Activated T-helper 1 cell treated with Interleukin-2 at 50 U/mL for 16 hours (primary cell): ENCODE measurements around the gene GNL1.
A peak's percentile ranks its signal among the peaks of the same experiment; 100 is the strongest.

Experiments used
- DNase-seq: peaks from one replicate; pipeline ENCODE4 v3.0.0-alpha.2; 2020; ENCODE audit warnings: low read depth

GNL1 gene

GRCh38 chr6:30568245-30568644 lies 12.0 kb upstream of the GNL1 start:
- no peak for DNase-seq

DNA sequence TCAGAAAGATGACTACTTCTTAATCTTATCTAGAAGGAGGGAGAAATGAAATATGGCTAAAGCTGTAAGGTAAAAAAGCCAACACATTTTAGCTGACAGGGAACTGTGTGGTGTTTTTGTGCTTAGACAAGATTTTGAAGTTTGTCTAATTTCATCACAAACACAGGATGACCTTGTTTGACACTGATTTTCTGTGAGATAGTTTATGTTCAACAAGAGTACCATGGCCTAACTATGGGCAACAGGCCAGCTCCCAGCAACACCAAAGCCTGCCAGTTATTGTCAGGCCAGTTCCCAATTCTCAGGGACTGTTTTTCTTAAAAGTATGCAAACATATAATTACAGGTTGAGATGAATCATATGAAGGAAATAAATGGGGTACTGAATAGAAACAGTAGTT lies 9.5 kb upstream of the GNL1 start:
- DNase-seq, result no peak

GRCh38 chr6:30564114-30564513 lies 7.8 kb upstream of the GNL1 start:
- DNase-seq, result no peak

GRCh38 chr6:30562470-30563425 lies 6.5 kb upstream of the GNL1 start:
- no peak for DNase-seq

DNA sequence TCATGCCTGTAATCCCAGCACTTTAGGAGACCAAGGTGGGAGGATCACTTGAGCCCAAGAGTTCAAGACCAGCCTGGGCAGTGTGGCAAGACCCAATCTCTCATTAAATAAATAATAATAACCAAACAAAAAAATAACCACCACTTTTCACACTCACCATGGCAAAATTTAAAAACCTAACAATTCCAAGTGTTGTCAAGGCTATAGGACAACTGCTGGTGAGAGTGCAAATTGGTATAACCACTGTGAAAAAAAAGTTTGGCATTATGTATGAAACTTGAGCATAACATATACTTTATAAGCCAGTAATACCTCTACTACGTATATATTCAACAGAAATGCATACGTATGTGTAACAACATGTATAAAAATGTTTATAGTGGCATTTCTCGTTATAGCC lies 4.6 kb upstream of the GNL1 start:
- DNase-seq, result no peak

DNA sequence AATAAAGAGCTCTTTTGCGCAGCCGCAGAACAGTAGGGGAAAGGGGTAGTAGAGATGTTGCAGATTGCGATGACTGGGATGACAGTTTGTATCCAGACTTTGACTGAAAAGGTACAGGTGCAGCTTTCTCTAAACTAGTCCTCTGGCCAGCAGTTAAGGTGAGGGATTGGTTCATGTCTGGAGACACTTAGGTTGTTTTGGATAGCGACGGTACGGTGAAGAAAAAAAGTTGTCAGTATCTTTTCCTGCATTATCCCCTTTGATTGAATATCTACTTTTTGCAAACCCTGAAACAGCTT lies 1.3 kb upstream of the GNL1 start:
- no peak for DNase-seq

DNA sequence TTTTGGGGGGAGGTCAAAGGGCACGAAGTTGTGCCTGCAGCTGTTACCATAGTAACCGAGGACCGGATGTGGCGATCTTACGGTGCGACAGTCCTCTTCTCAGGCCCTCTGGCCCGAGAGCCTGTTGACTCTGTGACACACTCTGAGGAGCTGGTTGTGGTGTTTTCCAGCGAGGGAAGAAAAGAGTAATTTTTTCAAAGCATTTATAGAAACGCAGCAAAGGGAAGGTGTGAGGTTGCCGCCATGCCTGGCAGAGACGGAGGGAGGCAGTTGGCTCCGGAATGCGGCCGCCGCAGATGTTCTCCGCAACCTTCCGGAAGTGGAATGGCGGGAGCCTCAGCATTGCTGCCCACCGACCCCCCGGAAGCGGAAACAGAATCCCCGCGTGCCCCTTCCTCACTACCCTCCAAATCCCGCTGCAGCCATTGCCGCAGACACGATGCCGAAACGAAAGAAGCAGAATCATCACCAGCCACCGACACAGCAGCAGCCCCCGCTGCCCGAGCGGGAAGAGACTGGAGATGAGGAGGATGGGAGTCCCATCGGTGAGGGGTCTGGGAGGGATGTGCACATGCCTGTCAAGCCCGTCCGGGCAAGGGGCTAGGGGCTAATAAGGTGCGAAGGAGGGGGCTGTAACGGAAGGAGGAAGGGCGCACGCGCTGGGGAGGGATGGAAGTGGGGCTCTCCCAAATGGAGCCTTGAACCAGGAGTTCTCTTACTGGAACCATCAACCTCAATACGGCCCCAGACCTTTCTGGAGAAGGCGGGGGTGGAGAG lies 805 bp upstream of the GNL1 start, which contains the start of gene PRR3:
Gene PRR3, plus strand, starts transcription at position 390 of the 777 bp plus-strand sequence. Its CDS starts 50 bp downstream, at position 440.
- peak; percentile 73 for DNase-seq

DNA sequence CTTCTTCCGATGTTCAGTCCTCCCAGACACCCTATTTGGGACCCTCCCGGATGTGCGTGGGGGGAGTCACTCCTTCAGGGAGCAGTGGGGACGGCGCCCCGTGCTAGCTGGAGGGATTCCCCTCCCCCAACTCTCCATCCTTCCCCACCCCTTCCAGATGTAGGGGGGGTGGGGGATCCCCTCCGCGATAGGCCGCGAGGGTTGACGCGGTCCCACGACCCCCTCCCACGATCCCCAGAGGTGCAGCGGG lies 548 bp downstream of the GNL1 start:
- no peak for DNase-seq

DNA sequence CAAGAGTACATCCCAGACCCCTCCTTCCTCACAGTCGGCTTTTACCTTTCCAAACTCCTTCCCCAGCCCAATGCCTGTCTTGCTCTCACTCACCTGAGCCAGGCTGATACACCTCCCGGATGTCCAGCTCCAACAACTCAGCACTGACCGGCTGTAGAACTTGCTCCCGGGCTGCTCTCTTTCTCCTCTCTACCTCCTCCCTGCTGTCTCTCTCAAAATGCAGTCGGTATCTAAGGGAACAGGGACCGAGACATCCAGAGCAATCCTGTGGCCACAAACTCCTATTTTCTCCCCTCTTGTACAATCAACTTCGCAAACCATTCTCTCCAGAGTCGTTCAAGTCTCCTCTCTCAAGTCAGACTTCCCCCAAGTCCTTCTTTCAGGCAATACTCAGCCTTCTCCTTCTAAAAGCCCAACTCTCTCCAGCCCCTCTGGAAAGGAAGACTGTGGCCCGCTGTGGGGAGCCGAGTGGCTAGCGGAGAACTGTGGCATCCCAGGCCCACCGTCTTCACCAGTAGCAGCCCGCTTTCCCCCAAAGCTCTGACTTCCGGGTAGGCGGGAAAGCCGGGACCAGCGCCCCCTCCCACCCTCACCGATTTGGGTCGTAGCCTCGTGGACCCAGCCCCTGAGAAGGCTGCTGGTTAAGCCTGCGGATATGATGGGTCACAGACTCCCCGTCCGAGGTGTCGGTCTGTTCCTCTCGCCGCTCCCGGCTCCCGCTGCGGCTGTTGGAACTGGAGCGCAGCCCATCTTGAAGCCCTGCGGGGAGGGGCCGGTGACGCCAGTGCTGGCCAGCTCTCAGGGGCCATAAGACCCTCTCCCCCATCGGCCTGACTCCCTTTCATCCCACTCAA lies 1.1 kb downstream of the GNL1 start:
- no peak for DNase-seq

DNA sequence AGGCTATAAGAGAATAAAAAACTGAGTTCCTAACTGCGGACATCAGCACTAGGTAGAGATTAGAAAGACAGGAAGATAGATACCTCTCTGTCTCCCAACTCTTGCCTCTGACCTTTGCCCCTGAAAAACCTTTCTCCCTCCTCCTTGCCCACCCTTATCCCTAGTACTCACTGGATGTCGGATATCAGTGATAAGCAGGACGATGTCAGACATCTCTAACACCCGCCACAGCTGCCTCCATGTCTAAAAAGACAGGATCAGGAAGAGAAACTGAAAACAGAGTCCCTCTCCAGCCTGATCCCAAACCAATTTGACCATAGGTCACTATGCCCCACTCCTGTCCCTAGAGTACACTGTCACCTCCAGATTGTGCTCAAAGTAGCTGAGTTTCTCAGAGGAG lies 1.9 kb downstream of the GNL1 start:
- no peak for DNase-seq

- DNase-seq, result no peak
These were observed 7.9 kb downstream of the GNL1 start for GRCh38 chr6:30548375-30548774.

GRCh38 chr6:30547454-30547853 lies 8.8 kb downstream of the GNL1 start:
- DNase-seq, result no peak

DNA sequence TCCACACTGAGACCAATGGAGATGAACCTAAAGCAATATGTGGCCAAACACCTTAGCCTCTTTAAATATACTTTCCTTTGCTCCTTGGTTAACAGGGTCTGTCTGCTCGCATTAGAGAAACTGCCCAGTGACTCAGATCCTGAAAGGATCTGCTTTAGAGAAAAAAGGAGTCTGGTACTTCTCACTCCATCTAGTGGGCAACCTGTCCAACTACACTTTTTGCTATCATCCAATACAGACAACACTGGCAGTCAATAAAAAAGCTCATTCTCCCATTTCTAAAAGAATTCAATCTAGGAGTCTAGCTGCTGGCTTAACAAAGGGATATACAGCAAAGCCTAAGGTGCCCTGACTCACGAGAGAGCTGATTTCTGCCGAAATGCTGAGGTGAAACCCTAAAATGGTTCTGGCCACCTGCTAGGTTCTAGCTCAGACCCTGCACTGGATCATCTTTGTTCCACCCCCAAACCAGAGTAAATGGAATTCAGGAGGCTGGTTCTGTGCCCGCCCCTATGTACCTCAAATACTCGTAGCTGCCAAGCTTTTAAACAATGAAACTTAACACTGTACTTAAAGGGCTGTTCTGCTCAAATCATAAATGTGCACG lies 11.5 kb downstream of the GNL1 start:
- DNase-seq, result no peak

GRCh38 chr6:30543821-30544220 lies 12.5 kb downstream of the GNL1 start:
- no peak for DNase-seq

DNA sequence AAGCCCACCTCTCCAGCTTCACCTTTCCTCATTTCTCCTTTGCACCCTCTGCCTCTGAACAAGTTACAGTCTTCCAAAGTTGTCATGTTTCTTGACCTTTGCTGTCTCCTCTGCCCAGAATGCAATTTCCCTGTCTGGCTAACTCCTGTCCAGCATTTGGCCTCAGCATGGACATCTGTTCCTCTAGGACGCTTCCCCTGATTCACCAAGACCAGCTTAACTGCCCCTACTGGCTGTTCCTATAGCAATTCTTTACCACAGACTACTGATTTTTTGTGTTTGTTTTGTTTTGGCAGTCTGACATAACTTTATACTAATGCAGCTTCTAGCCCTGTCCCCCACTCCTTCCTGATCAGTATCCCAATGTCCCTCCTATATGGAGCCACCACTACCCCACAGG lies 13.4 kb downstream of the GNL1 start:
- no peak for DNase-seq

GRCh38 chr6:30542404-30542725 lies 13.9 kb downstream of the GNL1 start:
- no peak for DNase-seq

DNA sequence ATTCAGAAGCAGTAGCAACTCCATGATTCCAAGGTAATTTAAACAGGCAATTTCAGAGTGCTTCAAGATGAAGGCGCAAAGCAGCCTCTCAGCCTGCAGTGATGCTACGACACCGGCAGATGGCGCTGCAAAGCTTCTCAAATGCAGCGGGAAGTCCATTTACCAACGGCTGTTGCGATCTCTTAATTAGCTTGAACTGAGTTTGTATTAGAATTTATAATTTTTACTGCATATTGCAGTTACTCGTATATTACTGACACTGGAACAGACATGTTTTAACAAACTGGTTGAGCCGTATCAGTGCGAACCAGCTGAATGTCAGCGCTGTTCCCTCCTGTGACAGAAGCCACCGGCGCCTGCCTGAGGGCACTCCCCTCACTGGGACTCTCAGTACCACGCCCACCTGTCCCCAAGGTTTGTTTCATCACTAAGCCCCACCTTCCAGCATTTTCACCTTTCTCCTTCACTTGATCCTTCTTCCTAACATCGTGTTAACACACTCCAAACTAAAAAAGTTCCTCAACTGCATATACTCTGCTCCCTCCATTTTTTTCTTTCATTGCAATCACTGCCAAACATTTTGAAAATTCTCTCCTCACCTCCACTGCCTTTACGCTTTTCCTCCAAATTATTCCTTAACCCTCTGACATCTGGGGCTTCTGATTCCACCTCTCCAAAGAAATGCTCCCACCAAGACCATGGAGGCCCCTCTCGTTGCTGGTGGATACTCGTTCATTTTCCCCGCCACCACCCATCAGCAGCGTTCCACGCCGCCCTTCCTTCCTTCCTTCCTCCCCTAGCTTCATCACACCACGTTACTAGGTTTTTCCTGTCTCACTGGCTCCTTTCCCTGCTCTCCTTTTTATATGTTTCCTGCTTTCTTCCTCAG lies 14.5 kb downstream of the GNL1 start:
- peak; percentile 70 for DNase-seq

DNA sequence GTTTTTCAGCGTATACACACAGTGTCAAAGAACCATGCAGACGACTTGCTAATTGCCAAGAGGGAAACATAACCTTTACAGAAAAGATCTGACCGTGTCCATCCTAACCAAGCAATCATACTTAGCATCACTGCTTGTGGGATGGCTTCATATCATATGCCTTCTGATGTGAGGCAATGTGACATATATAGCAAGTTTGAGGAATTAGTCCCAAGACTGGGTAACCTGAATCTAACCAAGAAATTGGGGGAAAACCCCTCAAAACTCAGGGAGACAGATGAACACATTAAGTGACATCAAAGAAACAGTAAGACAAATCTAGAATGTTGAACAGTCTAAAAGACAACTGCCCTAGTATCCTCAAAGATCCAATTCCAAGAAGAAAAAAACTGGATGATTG lies 18.4 kb downstream of the GNL1 start:
- DNase-seq, result no peak

GRCh38 chr6:30533460-30534294 lies 22.6 kb downstream of the GNL1 start:
- no peak for DNase-seq

DNA sequence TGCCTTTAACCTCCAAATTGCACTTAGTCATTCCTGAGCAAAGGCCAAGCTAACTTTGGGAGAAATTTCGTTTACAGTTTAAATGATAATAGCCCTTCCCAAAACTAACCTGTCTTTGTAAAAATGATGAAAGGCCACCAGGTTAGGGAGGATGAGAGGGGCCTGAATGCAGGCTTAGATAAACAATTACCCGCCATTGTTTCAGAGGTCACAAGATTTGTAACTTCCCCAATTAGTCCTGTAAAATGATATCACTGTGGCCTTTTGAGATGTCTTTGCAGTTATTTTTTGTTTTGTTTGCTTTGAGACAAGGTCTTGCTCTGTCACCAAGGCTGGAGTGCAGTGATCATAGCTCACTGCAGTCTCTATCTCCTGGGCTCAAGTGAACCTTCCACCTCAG lies 26.3 kb downstream of the GNL1 start:
- DNase-seq, result no peak
